ENCODE data around the gene SPRED3. TPM values are rescaled to one million over a fixed set of nuclear protein-coding genes. Genes with fewer than 3 reads are reported as not detected.

SPRED3 gene
- total RNA-seq, 1 experiment from 2014 or later: 7.2 TPM

DNA sequence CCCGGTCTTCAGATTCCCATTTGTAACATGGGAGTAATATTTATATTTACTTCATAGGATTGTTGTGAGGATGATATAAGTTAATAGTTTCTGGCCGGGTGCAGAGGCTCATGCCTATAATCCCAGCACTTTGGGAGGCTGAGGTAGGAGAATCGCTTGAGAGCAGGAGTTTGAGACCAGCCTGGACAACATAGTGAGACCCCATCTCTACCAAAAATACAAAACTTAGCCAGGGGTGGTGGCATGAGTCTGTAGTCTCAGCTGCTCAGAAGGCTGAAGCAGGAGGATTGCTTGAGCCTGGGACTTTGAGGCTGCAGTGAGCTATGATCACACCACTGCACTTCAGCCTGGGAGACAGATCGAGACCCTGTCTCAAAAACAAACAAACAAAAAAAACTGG lies 41.7 kb upstream of the SPRED3 start:
- H3K27ac Mint-ChIP-seq: no peak overlapping the region
- H3K27me3 Mint-ChIP-seq (ENCODE audit: low read depth): peaks cover 6% of the 10 kb centered on the region
- H3K4me1 Mint-ChIP-seq: peaks cover 3% of the 10 kb centered on the region; the same call in 1 of the 2 replicates
- DNase-seq (ENCODE audit: low spot score): no peak
- H3K36me3 Mint-ChIP-seq: no peaks in the 10 kb centered on the region
- no peak overlapping the region for H3K4me3 Mint-ChIP-seq
- TF ChIP-seq FOXK1 (CRISPR knock-in tag; IDR thresholded peaks at IDR 0.05) (no peak), ZBTB43 (CRISPR knock-in tag; IDR thresholded peaks at IDR 0.05) (no peak), TCF7 (CRISPR knock-in tag; IDR thresholded peaks at IDR 0.05; ENCODE audit: low read depth) (no peak), IRF2 (CRISPR knock-in tag; IDR thresholded peaks at IDR 0.05; ENCODE audit: borderline replicate concordance, low read depth) (no peak), SP1 (CRISPR knock-in tag; conservative IDR thresholded peaks at IDR 0.05) (no peak), SOX15 (CRISPR knock-in tag; IDR thresholded peaks at IDR 0.05) (no peak), MXD4 (CRISPR knock-in tag; IDR thresholded peaks at IDR 0.05; ENCODE audit: borderline replicate concordance) (no peak), ATF1 (CRISPR knock-in tag; IDR thresholded peaks at IDR 0.05) (no peak), ZNF671 (CRISPR knock-in tag; IDR thresholded peaks at IDR 0.05) (no peak)
- TF ChIP-seq, protein P1, sequence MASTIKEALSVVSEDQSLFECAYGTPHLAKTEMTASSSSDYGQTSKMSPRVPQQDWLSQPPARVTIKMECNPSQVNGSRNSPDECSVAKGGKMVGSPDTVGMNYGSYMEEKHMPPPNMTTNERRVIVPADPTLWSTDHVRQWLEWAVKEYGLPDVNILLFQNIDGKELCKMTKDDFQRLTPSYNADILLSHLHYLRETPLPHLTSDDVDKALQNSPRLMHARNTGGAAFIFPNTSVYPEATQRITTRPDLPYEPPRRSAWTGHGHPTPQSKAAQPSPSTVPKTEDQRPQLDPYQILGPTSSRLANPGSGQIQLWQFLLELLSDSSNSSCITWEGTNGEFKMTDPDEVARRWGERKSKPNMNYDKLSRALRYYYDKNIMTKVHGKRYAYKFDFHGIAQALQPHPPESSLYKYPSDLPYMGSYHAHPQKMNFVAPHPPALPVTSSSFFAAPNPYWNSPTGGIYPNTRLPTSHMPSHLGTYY (CRISPR knock-in tag; IDR thresholded peaks at IDR 0.05): no peak
- TF ChIP-seq, protein P2, sequence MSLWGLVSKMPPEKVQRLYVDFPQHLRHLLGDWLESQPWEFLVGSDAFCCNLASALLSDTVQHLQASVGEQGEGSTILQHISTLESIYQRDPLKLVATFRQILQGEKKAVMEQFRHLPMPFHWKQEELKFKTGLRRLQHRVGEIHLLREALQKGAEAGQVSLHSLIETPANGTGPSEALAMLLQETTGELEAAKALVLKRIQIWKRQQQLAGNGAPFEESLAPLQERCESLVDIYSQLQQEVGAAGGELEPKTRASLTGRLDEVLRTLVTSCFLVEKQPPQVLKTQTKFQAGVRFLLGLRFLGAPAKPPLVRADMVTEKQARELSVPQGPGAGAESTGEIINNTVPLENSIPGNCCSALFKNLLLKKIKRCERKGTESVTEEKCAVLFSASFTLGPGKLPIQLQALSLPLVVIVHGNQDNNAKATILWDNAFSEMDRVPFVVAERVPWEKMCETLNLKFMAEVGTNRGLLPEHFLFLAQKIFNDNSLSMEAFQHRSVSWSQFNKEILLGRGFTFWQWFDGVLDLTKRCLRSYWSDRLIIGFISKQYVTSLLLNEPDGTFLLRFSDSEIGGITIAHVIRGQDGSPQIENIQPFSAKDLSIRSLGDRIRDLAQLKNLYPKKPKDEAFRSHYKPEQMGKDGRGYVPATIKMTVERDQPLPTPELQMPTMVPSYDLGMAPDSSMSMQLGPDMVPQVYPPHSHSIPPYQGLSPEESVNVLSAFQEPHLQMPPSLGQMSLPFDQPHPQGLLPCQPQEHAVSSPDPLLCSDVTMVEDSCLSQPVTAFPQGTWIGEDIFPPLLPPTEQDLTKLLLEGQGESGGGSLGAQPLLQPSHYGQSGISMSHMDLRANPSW (CRISPR knock-in tag; conservative IDR thresholded peaks at IDR 0.05; ENCODE audit: low read depth): no peak
- TF ChIP-seq, protein P3, sequence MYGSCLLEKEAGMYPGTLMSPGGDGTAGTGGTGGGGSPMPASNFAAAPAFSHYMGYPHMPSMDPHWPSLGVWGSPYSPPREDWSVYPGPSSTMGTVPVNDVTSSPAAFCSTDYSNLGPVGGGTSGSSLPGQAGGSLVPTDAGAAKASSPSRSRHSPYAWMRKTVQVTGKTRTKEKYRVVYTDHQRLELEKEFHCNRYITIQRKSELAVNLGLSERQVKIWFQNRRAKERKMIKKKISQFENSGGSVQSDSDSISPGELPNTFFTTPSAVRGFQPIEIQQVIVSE (CRISPR knock-in tag; IDR thresholded peaks at IDR 0.05; ENCODE audit: borderline replicate concordance): no peak
- TF ChIP-seq, protein P4, sequence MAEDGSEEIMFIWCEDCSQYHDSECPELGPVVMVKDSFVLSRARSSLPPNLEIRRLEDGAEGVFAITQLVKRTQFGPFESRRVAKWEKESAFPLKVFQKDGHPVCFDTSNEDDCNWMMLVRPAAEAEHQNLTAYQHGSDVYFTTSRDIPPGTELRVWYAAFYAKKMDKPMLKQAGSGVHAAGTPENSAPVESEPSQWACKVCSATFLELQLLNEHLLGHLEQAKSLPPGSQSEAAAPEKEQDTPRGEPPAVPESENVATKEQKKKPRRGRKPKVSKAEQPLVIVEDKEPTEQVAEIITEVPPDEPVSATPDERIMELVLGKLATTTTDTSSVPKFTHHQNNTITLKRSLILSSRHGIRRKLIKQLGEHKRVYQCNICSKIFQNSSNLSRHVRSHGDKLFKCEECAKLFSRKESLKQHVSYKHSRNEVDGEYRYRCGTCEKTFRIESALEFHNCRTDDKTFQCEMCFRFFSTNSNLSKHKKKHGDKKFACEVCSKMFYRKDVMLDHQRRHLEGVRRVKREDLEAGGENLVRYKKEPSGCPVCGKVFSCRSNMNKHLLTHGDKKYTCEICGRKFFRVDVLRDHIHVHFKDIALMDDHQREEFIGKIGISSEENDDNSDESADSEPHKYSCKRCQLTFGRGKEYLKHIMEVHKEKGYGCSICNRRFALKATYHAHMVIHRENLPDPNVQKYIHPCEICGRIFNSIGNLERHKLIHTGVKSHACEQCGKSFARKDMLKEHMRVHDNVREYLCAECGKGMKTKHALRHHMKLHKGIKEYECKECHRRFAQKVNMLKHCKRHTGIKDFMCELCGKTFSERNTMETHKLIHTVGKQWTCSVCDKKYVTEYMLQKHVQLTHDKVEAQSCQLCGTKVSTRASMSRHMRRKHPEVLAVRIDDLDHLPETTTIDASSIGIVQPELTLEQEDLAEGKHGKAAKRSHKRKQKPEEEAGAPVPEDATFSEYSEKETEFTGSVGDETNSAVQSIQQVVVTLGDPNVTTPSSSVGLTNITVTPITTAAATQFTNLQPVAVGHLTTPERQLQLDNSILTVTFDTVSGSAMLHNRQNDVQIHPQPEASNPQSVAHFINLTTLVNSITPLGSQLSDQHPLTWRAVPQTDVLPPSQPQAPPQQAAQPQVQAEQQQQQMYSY (CRISPR knock-in tag; IDR thresholded peaks at IDR 0.05): no peak
- ChIA-PET CTCF (interaction anchor here (0.8 to 1.6 kb wide), 2 partner anchors 27 to 249 kb away, joined by 3 to 5 read pairs; partner anchors contain the start of gene PSMD8), POLR2A (no interaction called here)
- no peaks in the 10 kb centered on the region for H3K9me3 Mint-ChIP-seq
- ATAC-seq: no peak

DNA sequence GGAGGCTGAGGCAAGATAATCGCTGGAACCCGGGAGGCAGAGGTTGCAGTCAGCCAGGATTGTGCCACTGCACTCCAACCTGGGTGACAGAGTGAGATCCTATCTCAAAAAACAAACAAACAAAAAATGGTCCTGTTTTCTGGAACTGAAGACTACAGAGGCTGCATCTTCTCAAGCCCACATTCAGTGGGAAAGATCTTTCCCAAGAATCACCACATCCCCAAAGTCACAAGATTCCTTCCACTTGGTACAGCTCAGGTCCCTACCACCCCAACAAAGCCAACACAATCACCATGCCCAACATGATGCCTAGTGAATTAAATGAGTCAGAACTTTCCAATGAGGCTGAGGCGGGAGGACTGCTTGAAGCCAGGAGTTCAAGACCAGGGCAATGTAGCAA lies 37.6 kb upstream of the SPRED3 start:
- ChIA-PET POLR2A (no interaction called here), CTCF (interaction anchor here (0.7 to 1.0 kb wide), 4 partner anchors 11 to 209 kb away, joined by 3 to 5 read pairs (median 4); partner anchors contain the start of genes FAM98C and PSMD8)
- no peak for DNase-seq (ENCODE audit: low spot score)
- no peaks in the 10 kb centered on the region for H3K36me3 Mint-ChIP-seq
- TF ChIP-seq ZNF423 (CRISPR knock-in tag; IDR thresholded peaks at IDR 0.05) (no peak), ZNF121 (CRISPR knock-in tag; IDR thresholded peaks at IDR 0.05) (0 out of 2 replicates have a peak, but pooled peaks have one; percentile 11)
- no peak for ATAC-seq
- no peak overlapping the region for H3K4me3 Mint-ChIP-seq
- H3K4me1 Mint-ChIP-seq: no peaks in the 10 kb centered on the region
- no peak overlapping the region for H3K27ac Mint-ChIP-seq
- H3K9me3 Mint-ChIP-seq: no peaks in the 10 kb centered on the region
- peaks cover 13% of the 10 kb centered on the region for H3K27me3 Mint-ChIP-seq (ENCODE audit: low read depth)

Measured in WTC11 (cell line).